D721Med (cell line): ENCODE data around the gene APAF1.

ENCODE experiments used
- DNase-seq: peaks from one replicate; pipeline ENCODE4 v3.0.0; 2011; ENCODE audit warnings: low spot score; ENCODE audit not compliant: insufficient read length
- FAIRE-seq: peaks from 2 replicates; lab custom pipeline; 2011; peaks lifted over from hg19 to GRCh38; lab: Jason Lieb, UNC
- TF ChIP-seq, protein P1 (sequence below): IDR thresholded peaks from 2 replicates; pipeline ENCODE4 v1.5.1; 2012; ENCODE audit warnings: mild to moderate bottlenecking, control low read depth; ENCODE audit not compliant: insufficient read depth; ENCODE audit errors: missing control alignments

Gene APAF1

GRCh38 chr12:98686603-98687002 is 41.5 kb downstream of the APAF1 start:
- DNase-seq (no peak), FAIRE-seq (no peak)
- TF ChIP-seq, protein P1, sequence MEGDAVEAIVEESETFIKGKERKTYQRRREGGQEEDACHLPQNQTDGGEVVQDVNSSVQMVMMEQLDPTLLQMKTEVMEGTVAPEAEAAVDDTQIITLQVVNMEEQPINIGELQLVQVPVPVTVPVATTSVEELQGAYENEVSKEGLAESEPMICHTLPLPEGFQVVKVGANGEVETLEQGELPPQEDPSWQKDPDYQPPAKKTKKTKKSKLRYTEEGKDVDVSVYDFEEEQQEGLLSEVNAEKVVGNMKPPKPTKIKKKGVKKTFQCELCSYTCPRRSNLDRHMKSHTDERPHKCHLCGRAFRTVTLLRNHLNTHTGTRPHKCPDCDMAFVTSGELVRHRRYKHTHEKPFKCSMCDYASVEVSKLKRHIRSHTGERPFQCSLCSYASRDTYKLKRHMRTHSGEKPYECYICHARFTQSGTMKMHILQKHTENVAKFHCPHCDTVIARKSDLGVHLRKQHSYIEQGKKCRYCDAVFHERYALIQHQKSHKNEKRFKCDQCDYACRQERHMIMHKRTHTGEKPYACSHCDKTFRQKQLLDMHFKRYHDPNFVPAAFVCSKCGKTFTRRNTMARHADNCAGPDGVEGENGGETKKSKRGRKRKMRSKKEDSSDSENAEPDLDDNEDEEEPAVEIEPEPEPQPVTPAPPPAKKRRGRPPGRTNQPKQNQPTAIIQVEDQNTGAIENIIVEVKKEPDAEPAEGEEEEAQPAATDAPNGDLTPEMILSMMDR = no peak

DNA sequence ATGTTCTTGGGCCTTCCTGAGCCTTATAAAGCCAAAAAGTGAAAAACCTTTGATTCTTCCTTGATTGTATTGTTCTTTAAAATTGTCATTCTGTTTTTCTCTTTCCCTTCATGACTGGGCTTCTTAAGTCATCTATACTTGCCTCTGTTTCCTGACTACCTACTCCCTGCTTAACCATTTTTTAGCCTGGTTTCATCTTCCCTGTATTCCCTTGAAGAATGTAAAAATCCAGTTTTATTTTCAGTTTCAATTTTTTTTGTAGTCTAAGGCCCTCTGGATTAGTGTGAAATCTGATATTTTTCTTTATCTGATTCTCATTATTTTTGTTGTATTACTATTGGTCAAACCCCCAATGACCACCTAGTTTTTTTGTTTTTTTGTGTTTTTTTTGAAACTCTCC is 46.3 kb downstream of the APAF1 start:
- no peak for FAIRE-seq

DNA sequence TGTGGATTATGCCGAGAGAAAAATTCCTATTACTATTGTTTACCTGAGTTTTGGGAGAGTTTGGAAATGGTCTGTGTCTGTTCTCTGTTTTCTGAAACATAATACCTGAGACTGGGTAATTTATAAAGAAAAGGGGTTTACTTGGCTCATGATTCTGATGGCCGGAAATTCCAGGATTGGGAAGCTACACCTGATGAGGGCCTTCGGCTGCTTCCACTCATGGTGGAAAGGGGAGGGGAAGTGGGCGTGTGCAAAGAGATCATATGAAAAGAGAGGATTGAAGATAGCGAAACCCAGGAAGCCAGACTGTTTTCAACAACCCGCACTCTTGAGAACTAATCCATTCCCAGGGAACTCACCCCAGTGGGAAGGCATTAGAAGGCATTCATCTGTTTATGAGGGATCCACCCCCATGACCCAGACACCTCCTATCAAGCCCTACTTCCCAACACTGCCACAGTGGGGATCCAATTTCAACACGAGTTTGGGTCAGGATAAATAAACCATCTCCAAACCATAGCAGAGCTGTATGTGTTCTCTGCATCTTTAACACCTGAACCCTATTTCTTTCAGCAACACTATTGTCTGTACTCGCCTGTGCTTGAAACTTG is 51.1 kb downstream of the APAF1 start:
- TF ChIP-seq, protein P1 = no peak
- DNase-seq (no peak), FAIRE-seq (no peak)

More for the DNA sequence above, 46.3 kb downstream of the APAF1 start:
- DNase-seq = no peak
- TF ChIP-seq, protein P1 = no peak

DNA sequence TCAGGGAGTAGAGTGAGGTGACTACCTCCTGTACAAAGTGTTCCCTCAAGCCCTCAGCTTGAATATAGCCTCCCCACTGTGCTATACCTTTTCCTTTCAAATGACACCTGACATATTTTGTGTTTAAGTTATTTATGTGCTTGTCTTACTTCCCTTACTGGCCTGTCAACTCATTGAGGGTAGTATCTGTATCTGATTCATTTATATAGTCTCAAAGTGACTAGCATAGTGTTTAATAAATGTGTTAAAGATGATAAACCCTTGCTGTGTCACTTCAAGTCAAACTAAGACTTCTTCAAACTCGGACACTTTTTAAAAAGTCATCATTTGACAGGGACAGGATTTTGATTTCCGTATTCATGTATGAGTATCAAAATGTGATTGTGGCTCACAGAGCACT is 52.1 kb downstream of the APAF1 start:
- DNase-seq (no peak), FAIRE-seq (no peak)

DNA sequence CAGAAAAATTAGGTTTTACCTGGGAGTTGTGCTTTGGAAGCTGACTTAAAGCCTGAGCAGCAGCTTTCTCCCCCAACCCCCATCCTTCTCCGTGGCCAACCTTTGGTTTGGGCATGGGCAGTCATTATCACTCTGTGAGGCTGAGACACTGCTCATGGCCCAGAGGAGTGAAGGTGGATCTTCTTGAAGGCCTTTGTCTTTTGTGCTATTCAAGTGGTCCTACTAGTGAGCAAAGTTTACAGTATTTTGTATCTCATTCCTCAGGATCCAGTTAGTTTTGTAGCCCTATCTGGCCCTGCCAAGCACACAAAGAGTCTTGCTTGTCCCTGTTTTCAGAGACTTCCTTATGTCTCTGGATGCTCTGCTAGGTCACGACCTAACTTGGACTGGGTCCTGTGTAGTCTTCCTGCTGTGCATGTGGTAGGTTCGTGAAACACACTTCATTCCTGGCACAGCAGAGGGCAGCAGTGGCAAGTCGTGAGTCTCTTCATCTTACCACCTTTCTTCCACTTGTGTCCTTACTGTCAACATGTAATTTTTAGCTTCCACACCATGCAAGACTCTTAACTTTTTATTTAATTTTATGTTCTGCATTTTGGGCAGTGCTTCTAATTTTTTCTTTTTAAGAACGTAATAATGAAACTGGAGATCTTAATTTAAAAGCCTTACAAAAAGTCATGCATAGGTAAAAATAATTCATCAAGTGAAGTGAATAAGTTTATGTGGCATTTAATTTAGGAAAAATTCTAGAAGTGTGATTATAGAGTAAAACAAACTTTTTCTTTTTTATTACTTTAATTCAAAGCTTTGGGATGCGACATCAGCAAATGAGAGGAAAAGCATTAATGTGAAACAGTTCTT is 53.7 kb downstream of the APAF1 start:
- FAIRE-seq = no peak
- no peak for DNase-seq
- TF ChIP-seq, protein P1 = peak; percentile 47

More for the DNA sequence above, 52.1 kb downstream of the APAF1 start:
- TF ChIP-seq, protein P1 = no peak

DNA sequence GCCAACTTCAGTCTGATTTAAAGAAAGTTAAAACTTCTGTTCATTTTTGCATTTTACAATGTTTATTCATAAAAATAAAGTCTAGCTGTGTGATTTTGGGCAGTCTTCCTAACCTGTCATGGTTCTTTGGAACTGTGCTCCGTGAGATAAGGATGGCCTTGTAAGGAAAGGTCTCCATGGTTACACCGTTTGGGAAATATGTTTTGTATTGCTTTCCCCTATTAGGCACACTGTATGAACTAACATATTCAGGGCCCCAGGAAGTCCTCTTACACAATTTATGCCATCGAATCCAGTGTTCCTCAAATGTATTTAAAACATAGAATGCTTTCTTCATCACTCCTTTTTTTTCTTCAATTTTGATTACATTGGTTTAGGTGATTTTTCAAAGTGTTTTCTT is 54.5 kb downstream of the APAF1 start:
- TF ChIP-seq, protein P1 = no peak
- DNase-seq (no peak), FAIRE-seq (no peak)

GRCh38 chr12:98701166-98701565 is 56.1 kb downstream of the APAF1 start:
- no peak for FAIRE-seq
- no peak for DNase-seq

More at GRCh38 chr12:98701166-98701565, 56.1 kb downstream of the APAF1 start:
- TF ChIP-seq, protein P1 = no peak
